Astrocyte of the spinal cord (primary cell): ENCODE measurements around the gene BHLHE40.

Source experiments
- DNase-seq: peaks from one replicate; pipeline ENCODE4 v3.0.0; 2011; ENCODE audit warnings: low read depth, low spot score
- H3K4me3 ChIP-seq: 2 replicates; pipeline ENCODE4 v1.5.1; 2011; ENCODE audit warnings: low read depth, mild to moderate bottlenecking, low read length, moderate library complexity
- in situ Hi-C: cut with HindIII; loops from 2 replicates; pipeline ENCODE4 v1.10.0; 2017; ENCODE audit warnings: low sequenced_read_pairs
- TF ChIP-seq, protein P1 (sequence below): IDR thresholded peaks from 2 replicates; pipeline ENCODE4 v1.5.1; 2012; ENCODE audit warnings: low read depth, mild to moderate bottlenecking, low read length, inconsistent platforms

The BHLHE40 gene

DNA sequence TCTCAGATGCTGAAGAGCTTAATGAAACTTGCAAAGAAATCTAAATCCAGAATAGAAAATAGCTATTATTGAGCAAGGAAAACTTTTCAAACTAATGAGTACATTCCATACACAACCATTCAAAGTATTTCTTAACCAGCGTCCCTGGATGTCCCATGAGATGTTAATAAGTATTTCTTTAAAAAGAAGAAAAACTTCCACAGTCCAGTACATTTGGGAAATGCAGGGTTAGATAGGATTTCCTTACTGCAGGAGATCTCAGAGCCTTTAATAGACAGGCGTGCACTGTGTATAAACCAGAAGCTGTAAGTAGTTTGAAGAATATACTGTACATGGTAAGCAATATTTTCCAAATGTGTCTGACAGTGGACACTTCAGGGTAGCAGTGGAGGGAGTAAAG lies 29.6 kb upstream of the BHLHE40 start:
- H3K4me3 ChIP-seq = no peak overlapping the region
- in situ Hi-C loops = no loop called here
- TF ChIP-seq, protein P1, sequence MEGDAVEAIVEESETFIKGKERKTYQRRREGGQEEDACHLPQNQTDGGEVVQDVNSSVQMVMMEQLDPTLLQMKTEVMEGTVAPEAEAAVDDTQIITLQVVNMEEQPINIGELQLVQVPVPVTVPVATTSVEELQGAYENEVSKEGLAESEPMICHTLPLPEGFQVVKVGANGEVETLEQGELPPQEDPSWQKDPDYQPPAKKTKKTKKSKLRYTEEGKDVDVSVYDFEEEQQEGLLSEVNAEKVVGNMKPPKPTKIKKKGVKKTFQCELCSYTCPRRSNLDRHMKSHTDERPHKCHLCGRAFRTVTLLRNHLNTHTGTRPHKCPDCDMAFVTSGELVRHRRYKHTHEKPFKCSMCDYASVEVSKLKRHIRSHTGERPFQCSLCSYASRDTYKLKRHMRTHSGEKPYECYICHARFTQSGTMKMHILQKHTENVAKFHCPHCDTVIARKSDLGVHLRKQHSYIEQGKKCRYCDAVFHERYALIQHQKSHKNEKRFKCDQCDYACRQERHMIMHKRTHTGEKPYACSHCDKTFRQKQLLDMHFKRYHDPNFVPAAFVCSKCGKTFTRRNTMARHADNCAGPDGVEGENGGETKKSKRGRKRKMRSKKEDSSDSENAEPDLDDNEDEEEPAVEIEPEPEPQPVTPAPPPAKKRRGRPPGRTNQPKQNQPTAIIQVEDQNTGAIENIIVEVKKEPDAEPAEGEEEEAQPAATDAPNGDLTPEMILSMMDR = no peak
- no peak for DNase-seq

DNA sequence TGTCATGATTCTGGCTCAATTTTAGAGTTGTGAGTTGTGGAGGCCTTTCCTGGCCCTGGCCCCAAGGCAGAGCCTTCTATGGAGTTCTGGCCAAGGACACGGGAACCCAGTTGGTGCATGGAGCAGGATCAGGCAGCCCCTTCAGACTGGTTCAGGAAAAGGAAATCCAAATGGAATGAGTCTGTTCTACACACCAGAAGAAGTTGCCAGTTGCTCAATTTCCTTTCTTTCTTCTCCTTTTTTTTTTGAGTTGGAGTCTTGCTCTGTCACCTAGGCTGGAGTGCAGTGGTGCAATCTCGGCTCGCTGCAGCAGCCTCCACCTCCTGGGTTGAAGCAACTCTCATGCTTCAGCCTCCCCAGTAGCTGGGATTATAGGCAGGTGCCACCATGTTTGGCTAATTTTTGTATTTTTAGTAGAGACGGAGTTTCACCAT lies 28.9 kb upstream of the BHLHE40 start:
- no peak overlapping the region for H3K4me3 ChIP-seq
- TF ChIP-seq, protein P1 = no peak
- in situ Hi-C loops = no loop called here
- no peak for DNase-seq

DNA sequence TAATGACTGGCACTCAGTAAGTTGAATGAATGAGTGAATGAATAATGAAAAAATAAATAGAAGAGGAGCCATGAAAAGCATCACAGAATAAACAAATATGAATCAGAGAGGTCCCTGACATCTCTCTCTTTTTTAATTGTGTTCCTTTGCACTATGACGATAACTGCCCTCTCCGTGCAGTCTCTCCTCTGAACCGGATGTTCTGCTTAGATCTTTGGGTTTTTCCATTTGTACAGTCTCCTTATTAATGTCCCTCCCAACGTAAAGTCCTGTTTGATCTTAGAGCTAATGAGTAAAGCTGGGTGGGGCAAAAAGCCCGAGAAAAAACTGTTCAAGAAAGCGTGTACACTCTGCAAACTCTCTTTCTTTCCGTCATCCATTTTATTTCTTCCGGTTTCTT lies 28.3 kb upstream of the BHLHE40 start:
- TF ChIP-seq, protein P1 = no peak
- DNase-seq = no peak
- H3K4me3 ChIP-seq = no peak overlapping the region
- in situ Hi-C loops = no loop called here

DNA sequence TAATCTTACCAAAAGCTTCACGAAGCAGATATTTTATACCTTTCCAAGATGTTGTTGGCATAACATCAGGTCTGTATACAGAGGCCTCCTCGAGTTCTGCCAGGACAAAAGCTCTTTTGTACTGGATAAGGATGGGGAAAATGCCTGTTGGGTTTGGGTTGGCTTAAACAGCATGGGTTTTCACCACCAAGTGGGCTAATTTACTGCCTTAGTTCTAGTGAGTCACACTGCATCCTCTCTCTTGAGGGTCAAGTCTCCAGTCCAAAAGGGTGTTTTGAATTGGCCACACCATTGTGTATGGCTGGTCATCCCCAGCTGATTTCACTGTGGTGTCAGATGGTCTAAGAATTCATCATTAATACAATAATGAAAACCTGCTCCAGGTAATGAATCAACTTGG lies 26.1 kb upstream of the BHLHE40 start:
- DNase-seq = peak; percentile 60

DNA sequence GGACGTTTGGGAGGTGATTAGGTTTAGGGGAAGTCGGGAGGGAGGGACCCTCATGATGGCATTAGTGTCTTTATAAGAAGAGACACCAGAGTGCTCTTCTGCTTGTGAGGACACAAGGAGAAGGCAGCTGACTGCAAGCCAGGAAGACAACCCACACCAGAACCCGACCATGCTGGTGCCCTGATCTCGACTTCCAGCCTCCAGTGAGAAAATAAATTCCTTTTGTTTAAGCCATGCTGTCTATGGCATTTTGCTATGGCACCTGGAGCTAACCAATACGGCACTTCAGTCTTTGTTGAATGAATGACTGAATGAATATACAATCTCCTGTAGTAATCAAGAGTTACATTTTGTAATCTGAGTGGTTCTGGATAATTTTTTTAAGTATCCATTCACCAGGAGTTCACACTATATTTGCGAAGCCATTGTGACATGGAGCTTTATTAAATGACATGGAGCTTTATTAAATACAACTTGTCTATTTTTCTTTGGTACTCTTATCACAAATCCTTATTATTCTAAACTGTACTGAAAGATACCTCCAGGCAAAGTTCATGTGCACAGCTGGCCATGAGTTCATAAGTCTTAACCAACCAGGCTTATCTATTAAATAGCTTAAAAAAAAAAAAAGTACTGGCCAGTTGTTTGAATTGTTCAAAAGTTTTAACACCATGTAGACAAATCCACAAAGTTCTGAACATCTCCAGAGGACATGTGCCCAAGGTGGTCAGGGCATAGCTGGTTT lies 24.8 kb upstream of the BHLHE40 start:
- H3K4me3 ChIP-seq = no peak overlapping the region
- in situ Hi-C loops = no loop called here
- TF ChIP-seq, protein P1 = no peak
- no peak for DNase-seq

More for the DNA sequence above, 26.1 kb upstream of the BHLHE40 start:
- in situ Hi-C loops = no loop called here
- TF ChIP-seq, protein P1 = no peak
- H3K4me3 ChIP-seq = no peak overlapping the region

DNA sequence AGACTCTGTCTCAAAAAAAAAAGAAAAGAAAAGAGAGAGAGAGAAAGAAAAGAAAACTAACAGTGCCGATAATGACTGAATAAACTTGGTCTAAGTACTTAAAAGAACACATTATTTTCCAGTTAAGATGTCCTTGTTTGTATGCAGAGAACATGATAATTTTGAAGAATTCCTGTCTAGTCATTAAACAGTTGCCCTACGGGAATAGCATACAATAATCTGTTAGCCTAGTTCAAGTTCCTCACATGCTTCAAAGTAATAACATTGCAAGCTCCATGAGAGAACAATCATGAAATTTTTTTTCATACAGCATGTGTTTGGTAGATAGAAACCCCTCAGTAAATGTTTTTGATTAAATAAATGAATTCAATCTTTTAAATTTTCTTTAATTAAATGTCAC lies 23.1 kb upstream of the BHLHE40 start:
- TF ChIP-seq, protein P1 = no peak
- in situ Hi-C loops = no loop called here

DNA sequence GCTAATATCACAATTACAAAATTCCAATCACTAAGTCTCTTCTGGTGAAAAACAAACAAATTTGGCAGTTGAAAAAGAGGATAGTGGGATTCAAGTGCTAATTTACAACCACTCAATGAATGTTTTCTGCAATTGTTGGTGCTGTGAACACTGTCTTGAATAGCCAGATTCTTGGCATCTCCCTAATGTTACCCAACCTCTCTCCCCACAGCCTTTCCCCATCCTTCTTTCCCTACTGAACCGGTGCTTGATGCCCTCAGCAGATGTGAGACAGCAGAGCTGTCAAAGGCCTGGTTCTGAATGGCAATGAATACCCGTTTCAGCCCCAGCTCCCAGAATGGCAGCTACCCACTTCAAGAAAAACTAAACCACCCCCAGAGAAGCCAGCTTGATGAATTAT lies 22.5 kb upstream of the BHLHE40 start:
- DNase-seq = no peak
- in situ Hi-C loops = no loop called here
- TF ChIP-seq, protein P1 = no peak
- H3K4me3 ChIP-seq = no peak overlapping the region

More for the DNA sequence above, 23.1 kb upstream of the BHLHE40 start:
- no peak for DNase-seq
- no peak overlapping the region for H3K4me3 ChIP-seq
